NCI-H446 (cell line): Measurements from ENCODE around the gene R3HDM2.
A peak's percentile ranks its signal among the peaks of the same experiment; 100 is the strongest.
"Not testable (repeated sequence)": the region's sequence is repeated elsewhere in the genome, so short reads cannot be mapped to it uniquely, and the experiment has no call there.

ENCODE experiments used
- DNase-seq, 2 experiments: peaks; one replicate each; lab custom pipeline; 2025; lab: John Stamatoyannopoulos, UW

Gene R3HDM2

GRCh38 chr12:57330992-57331391 is 99.9 kb downstream of the R3HDM2 start:
- DNase-seq, result no peak

- no peak for DNase-seq
Observed at GRCh38 chr12:57329219-57329618, 101.6 kb downstream of the R3HDM2 start.

- no peak for DNase-seq
Observed at GRCh38 chr12:57325395-57325794, 105.4 kb downstream of the R3HDM2 start.

GRCh38 chr12:57323416-57323815 is 107.4 kb downstream of the R3HDM2 start:
- peak in 1 of 2 experiments; percentile 35 for DNase-seq

GRCh38 chr12:57320639-57321038 is 110.2 kb downstream of the R3HDM2 start:
- no peak for DNase-seq

- no peak for DNase-seq
Observed at GRCh38 chr12:57319678-57320469, 111.0 kb downstream of the R3HDM2 start.

- DNase-seq, result no peak
Observed at GRCh38 chr12:57315681-57316080, 115.2 kb downstream of the R3HDM2 start.

- DNase-seq, result not testable (repeated sequence)
Observed at GRCh38 chr12:57312287-57312686, 118.6 kb downstream of the R3HDM2 start.

GRCh38 chr12:57309420-57309819 is 121.4 kb downstream of the R3HDM2 start:
- DNase-seq, result no peak

- DNase-seq, result no peak
Observed at GRCh38 chr12:57300961-57301584, 129.8 kb downstream of the R3HDM2 start.

- DNase-seq, result no peak
Observed at GRCh38 chr12:57299514-57300016, 131.3 kb downstream of the R3HDM2 start.

GRCh38 chr12:57296291-57296690 is 134.6 kb downstream of the R3HDM2 start:
- no peak for DNase-seq

GRCh38 chr12:57282073-57282472 is 148.8 kb downstream of the R3HDM2 start:
- DNase-seq, result not testable (repeated sequence)

- DNase-seq, result no peak
Observed at GRCh38 chr12:57280211-57281062, 150.4 kb downstream of the R3HDM2 start.

GRCh38 chr12:57278465-57279381 is 152.1 kb downstream of the R3HDM2 start:
- no peak for DNase-seq

- no peak for DNase-seq
Observed at GRCh38 chr12:57276935-57277563, 153.8 kb downstream of the R3HDM2 start.

GRCh38 chr12:57276233-57276632 is 154.6 kb downstream of the R3HDM2 start:
- not testable (repeated sequence) for DNase-seq

- no peak for DNase-seq
Observed at GRCh38 chr12:57273516-57273915, 157.3 kb downstream of the R3HDM2 start.

GRCh38 chr12:57272337-57273151 is 158.3 kb downstream of the R3HDM2 start:
- no peak for DNase-seq

- no peak for DNase-seq
Observed at GRCh38 chr12:57270966-57271470, 159.8 kb downstream of the R3HDM2 start.
